Skeletal muscle tissue (tissue), 4 donors: ENCODE measurements around the gene TMSB10. TPM values are rescaled to one million over a fixed set of nuclear protein-coding genes. Genes with fewer than 3 reads are reported as not detected.

Experiments used
- H3K27ac ChIP-seq: one replicate; pipeline ENCODE4 v1.7.0; 2013; ENCODE audit warnings: mild to moderate bottlenecking, low read depth, low read length, inconsistent platforms
- H3K27me3 ChIP-seq, 3 donors: one replicate each; pipeline ENCODE4 v1.7.0; 2013; ENCODE audit warnings: low read length in 3 of 3; ENCODE audit not compliant: control insufficient read depth in 3 of 3, insufficient read depth in 3 of 3
- H3K36me3 ChIP-seq, 3 donors: one replicate each; pipeline ENCODE4 v1.7.0; 2013; ENCODE audit warnings: low read length in 3 of 3; ENCODE audit not compliant: control insufficient read depth in 3 of 3, insufficient read depth in 3 of 3
- H3K4me1 ChIP-seq, 3 donors: one replicate each; pipeline ENCODE4 v1.7.0; 2013; ENCODE audit warnings: low read length in 3 of 3, mild to moderate bottlenecking in 3 of 3; ENCODE audit not compliant: control insufficient read depth in 3 of 3, insufficient read depth in 3 of 3
- H3K4me3 ChIP-seq, 3 donors: one replicate each; pipeline ENCODE4 v1.7.0; 2013; ENCODE audit warnings: low read length in 3 of 3
- H3K9ac ChIP-seq, 3 donors: one replicate each; pipeline ENCODE4 v1.7.0; 2013; ENCODE audit warnings: low read length in 3 of 3, mild to moderate bottlenecking in 3 of 3, moderate library complexity in 2 of 3, low read depth in 1 of 3
- H3K9me3 ChIP-seq, 3 donors: one replicate each; pipeline ENCODE4 v1.7.0; 2013; ENCODE audit warnings: low read length in 3 of 3; ENCODE audit not compliant: control insufficient read depth in 3 of 3
- total RNA-seq: library from RNA; depleted of rRNA; stranded (reverse); fragments of >200 nt; gene quantifications from one replicate; pipeline ENCODE4 v1.2.3, GENCODE V29; 2014
- donor health status: Osteomylitis.

Gene TMSB10
- total RNA-seq, 1 donor from 2014 or later: 3,298 TPM

- Histone ChIP-seq H3K36me3 (no peaks in the 10 kb centered on the region), H3K27me3 (peaks cover 0 to 8% (median 0%) of the 10 kb centered on the region in 3 donors), H3K4me1 (peaks cover 6 to 22% (median 10%) of the 10 kb centered on the region in 3 donors), H3K4me3 (no peak overlapping the region), H3K9me3 (no peaks in the 10 kb centered on the region), H3K9ac (no peak overlapping the region), H3K27ac (no peak overlapping the region)
Observed at GRCh38 chr2:84901593-84902120, 3.8 kb upstream of the TMSB10 start.

DNA sequence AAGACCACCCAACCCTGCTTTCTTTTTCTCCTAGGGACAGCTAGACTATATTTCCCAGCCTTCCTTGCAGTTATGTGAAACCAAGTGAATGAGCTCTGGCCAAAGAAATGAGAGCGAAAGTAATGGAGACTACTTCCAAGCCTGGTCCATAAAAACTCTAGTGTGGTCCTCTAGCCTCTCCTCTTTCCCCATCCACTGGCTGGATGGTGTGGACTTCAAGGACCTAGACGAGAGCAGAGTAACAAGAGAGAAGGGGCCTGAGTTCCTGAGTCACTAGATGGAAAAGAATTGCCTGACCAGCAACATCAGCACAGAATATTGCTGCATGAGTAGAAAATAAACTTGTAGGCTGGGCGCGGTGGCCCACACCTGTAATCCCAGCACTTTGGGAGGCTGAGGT, 2.9 kb upstream of the TMSB10 start:
- Histone ChIP-seq H3K27me3 (peaks cover 0 to 9% (median 0%) of the 10 kb centered on the region in 3 donors), H3K9ac (no peak overlapping the region), H3K4me1 (peaks cover 9 to 22% (median 11%) of the 10 kb centered on the region in 3 donors), H3K27ac (no peak overlapping the region), H3K9me3 (no peaks in the 10 kb centered on the region), H3K36me3 (no peaks in the 10 kb centered on the region), H3K4me3 (no peak overlapping the region)

GRCh38 chr2:84904151-84904550, 1.3 kb upstream of the TMSB10 start:
- Histone ChIP-seq H3K4me3 (no peak overlapping the region), H3K9ac (peak overlapping the region in 1 of 3 donors; percentile 47), H3K4me1 (peaks cover 2 to 17% (median 11%) of the 10 kb centered on the region in 3 donors), H3K27ac (peak overlapping the region; percentile 41), H3K27me3 (peaks cover 0 to 9% (median 0%) of the 10 kb centered on the region in 3 donors), H3K9me3 (peaks cover 0 to 4% (median 0%) of the 10 kb centered on the region in 3 donors), H3K36me3 (peaks cover 0 to 2% (median 0%) of the 10 kb centered on the region in 3 donors)

- H3K4me3 ChIP-seq: peak overlapping the region; percentile 82 to 88 (median 83)
- H3K27ac ChIP-seq: peak overlapping the region; percentile 84
- H3K9ac ChIP-seq: peak overlapping the region; percentile 27 to 77 (median 47)
- H3K4me1 ChIP-seq: peaks cover 2 to 17% (median 11%) of the 10 kb centered on the region in 3 donors
- H3K27me3 ChIP-seq: peaks cover 0 to 9% (median 0%) of the 10 kb centered on the region in 3 donors
- peaks cover 0 to 4% (median 0%) of the 10 kb centered on the region in 3 donors for H3K9me3 ChIP-seq
- H3K36me3 ChIP-seq: peaks cover 0 to 2% (median 0%) of the 10 kb centered on the region in 3 donors
Observed at GRCh38 chr2:84904717-84905174, 710 bp upstream of the TMSB10 start.

DNA sequence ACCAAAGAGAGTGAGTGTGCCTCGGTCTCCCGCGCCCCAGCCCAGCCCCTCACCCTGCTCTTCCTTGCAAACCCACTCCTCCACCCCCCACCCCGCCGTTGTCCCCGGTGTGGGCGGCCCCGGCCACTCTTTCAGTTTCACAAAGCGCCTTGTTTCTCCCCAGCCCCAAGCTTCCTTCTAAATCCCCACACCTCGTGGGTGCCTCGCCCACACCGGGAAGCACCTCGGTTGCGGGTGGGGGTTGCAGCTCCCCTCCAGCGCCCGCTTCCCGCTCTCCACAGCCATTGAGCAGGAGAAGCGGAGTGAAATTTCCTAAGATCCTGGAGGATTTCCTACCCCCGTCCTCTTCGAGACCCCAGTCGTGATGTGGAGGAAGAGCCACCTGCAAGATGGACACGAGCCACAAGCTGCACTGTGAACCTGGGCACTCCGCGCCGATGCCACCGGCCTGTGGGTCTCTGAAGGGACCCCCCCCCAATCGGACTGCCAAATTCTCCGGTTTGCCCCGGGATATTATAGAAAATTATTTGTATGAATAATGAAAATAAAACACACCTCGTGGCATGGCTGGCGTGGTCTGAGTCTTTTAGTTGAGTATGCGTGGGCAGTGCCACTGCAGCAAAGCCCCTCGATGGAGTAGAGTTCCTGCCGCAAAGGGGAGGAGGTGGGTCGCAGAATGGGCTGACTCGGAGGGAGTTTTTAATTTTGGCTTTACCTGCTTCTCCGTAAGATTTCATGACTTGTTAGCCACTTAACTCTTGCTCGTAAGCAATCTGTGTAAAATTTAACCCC, 848 bp downstream of the TMSB10 start:
- H3K4me3 ChIP-seq: peak overlapping the region; percentile 83 to 88 (median 85)
- peak overlapping the region; percentile 84 for H3K27ac ChIP-seq
- peak overlapping the region; percentile 79 to 85 (median 85) for H3K9ac ChIP-seq
- peaks cover 0 to 9% (median 0%) of the 10 kb centered on the region in 3 donors for H3K27me3 ChIP-seq
- H3K4me1 ChIP-seq: peaks cover 2 to 17% (median 11%) of the 10 kb centered on the region in 3 donors
- H3K9me3 ChIP-seq: peaks cover 0 to 4% (median 0%) of the 10 kb centered on the region in 3 donors
- H3K36me3 ChIP-seq: peaks cover 0 to 2% (median 0%) of the 10 kb centered on the region in 3 donors

DNA sequence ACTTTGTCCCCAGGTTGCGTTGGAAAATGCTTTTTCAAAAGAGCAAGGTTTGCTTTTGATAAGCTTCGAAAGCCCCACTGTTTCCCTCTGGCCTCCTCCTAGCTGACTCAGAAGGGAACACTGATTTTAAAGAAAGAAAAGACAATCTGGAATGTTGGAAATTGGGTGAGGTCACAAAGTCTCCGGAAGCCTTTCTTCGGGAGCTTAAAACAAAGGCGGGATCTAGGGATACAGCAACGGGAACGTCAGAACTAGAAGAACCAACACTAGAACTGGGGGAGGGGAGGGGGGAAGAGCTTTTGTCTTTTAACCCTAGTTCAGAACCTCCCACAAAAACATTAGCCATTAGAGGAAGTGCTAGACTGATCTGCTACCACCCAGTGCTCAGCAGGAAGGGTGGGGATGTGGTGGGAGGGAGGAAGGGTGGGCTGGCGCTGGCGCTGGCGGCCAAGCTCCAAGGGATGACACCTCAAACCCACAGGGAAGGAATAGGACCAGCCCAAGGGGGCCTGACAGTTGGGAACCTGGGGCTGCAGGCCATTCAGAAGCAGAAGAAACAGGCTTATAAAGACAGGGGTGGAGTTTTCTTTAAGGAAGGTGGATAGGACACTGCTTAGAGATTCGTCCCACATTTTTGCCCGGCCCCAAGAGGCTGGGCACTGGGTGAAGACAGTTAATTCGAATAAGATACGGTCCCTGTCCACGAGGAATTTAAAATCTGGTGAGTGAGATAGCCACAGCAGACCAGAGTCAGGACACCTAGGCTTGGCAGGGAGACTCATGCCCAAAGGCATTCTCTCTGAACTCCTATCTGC, 1.7 kb downstream of the TMSB10 start:
- H3K9me3 ChIP-seq: peaks cover 0 to 4% (median 0%) of the 10 kb centered on the region in 3 donors
- peaks cover 0 to 2% (median 0%) of the 10 kb centered on the region in 3 donors for H3K36me3 ChIP-seq
- peaks cover 2 to 17% (median 11%) of the 10 kb centered on the region in 3 donors for H3K4me1 ChIP-seq
- H3K9ac ChIP-seq: peak overlapping the region; percentile 79 to 85 (median 85)
- H3K27ac ChIP-seq: peak overlapping the region; percentile 84
- peak overlapping the region; percentile 83 to 88 (median 85) for H3K4me3 ChIP-seq
- peaks cover 0 to 9% (median 0%) of the 10 kb centered on the region in 3 donors for H3K27me3 ChIP-seq

DNA sequence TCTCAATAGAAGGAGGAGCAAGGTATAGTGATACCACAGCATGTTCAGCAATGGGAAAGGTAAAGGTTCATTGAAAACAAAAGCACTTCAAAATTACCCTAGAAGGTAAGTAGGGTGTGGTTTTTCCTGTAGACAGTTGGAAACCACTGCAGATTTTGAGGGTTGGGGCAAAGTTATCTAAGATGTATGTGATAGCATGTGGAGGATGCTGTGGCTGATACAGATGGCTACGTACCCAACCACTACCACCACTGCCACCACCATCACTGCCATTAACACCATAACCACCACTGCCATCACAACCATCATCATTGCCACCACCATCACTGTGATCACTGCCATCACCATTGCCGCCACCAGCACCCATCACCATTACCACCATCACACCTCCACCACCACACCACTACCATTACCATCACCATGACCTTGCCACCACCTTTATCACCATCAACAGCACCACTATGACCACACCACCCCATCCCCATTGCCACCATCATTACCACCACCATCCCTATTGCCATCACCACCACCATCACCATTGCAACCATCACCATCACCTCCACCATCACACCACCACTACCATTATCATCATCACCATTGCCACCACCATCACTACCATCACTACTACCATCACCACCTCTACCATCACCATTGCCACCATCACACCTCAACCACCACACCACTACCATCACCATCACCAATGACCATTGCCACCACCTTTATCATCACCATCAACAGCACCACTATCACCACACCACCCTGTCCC, 3.7 kb downstream of the TMSB10 start:
- Histone ChIP-seq H3K4me1 (peaks cover 2 to 15% (median 11%) of the 10 kb centered on the region in 3 donors), H3K27me3 (peaks cover 0 to 9% (median 0%) of the 10 kb centered on the region in 3 donors), H3K9ac (no peak overlapping the region), H3K4me3 (no peak overlapping the region), H3K9me3 (peaks cover 0 to 4% (median 0%) of the 10 kb centered on the region in 3 donors), H3K27ac (no peak overlapping the region), H3K36me3 (peaks cover 0 to 2% (median 0%) of the 10 kb centered on the region in 3 donors)

DNA sequence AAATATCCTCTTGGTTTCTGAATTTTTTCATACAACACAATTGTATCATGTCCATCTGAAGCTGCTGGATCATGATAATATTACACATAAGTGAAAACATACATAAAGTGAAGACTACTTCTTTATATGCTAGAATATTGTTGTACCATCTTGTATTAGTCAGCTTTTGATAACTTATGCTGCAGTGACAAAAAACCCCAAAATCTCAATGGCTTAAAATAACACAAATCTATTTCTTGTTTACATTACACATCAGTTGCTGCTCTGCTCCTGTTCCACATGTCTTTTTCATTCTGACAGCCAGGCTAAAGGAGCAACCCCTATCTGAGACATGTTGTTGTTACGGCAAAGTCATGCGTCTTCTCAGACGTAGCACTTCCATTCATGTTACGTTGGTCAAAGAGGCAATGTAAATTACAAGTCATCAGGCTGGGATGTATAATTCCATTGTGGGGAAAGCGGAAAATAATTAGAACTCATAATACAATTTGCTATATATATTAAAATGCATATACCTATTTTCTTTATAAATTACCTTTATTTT, 5.8 kb downstream of the TMSB10 start:
- Histone ChIP-seq H3K4me1 (peaks cover 2 to 7% (median 5%) of the 10 kb centered on the region in 3 donors), H3K9me3 (peaks cover 0 to 4% (median 0%) of the 10 kb centered on the region in 3 donors), H3K27me3 (peaks cover 0 to 5% (median 0%) of the 10 kb centered on the region in 3 donors), H3K4me3 (no peak overlapping the region), H3K27ac (no peak overlapping the region), H3K9ac (no peak overlapping the region), H3K36me3 (peaks cover 0 to 2% (median 0%) of the 10 kb centered on the region in 3 donors)
